Measurements from ENCODE around the gene DTD1. TPM values are rescaled to one million over a fixed set of nuclear protein-coding genes. Genes with fewer than 3 reads are reported as not detected.

The DTD1 gene
- total and polyA plus RNA-seq, 2 of the 13 experiments (the other 11 are each of a cell fraction or from before 2014, with no cell fraction given), result 41.2 to 79.3 TPM

DNA sequence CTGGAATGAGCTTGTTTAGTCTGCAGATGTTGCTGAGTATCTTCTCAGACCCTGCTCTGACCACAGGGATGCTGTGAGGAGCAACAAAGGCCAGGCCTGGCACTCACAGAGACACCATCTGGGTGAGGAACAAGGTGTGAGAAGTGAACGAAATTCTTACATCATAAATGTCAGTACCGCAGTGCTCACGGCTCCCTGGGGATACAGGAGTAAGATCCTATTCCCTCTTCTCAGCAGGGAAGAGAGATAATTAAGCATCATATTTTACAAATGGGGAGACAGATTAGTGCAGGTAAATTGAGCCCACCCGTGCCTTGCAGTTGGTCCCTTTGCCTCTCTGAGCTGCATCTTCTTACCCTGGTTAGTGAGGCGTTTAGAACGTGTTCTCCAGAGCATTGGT, 106.2 kb downstream of the DTD1 start:
- intact Hi-C loops (cut with micrococcal nuclease; ENCODE audit: unreplicated experiment), result no loop called here
- no peak for ATAC-seq
- no peaks in the 10 kb centered on the region for H3K9me3 ChIP-seq (ENCODE audit: low read length)
- no peak overlapping the region for H2AFZ ChIP-seq (ENCODE audit: low read length)
- H3K4me3 ChIP-seq (replicated peaks in 1 of 3; ENCODE audit: insufficient read depth in 1 of 3, low read depth in 2 of 3, low read length in 3 of 3), result no peak overlapping the region
- no peak overlapping the region for H3K4me2 ChIP-seq (ENCODE audit: low read depth, low read length)
- H3K27me3 ChIP-seq (ENCODE audit: control insufficient read depth in 1 of 2, insufficient read depth in 2 of 2, low read length in 2 of 2), result no peaks in the 10 kb centered on the region
- 91% methylated on average over 6 of the region's 6 CpGs for WGBS (ENCODE audit: low lambda C conversion rate)
- no peak overlapping the region for H3K27ac ChIP-seq (ENCODE audit: extremely low read length, insufficient read depth, low read length)
- H3K79me2 ChIP-seq (ENCODE audit: insufficient read depth, low read length), result no peaks in the 10 kb centered on the region
- no peak for DNase-seq (ENCODE audit: low spot score)
- CTCF ChIA-PET (ENCODE audit: low intra/inter-chr PET ratio, low total read pairs), result no interaction called here
- POLR2A ChIA-PET, result no interaction called here
- H3K36me3 ChIP-seq (replicated peaks in 1 of 2; ENCODE audit: control insufficient read depth in 1 of 2, insufficient read depth in 2 of 2, low read length in 2 of 2), result no peaks in the 10 kb centered on the region
- BruUV-seq (replicated peaks), result no TSS peak
- no peaks in the 10 kb centered on the region for H3K4me1 ChIP-seq (ENCODE audit: insufficient read depth, low read length)
- no peak overlapping the region for H3K9ac ChIP-seq (ENCODE audit: insufficient read depth, low read depth, low read length)
- H4K20me1 ChIP-seq (ENCODE audit: insufficient read depth, low read length), result no peaks in the 10 kb centered on the region
- in situ Hi-C loops (cut with HindIII; ENCODE audit: extremely low pct_ligation_motif_present, low pct_unique_long_range_greater_than_20kb), result no loop called here
- no peak for FAIRE-seq
- TF ChIP-seq ZNF44 (CRISPR knock-in tag; IDR thresholded peaks at IDR 0.05), result no peak
- TF ChIP-seq GABPA (IDR thresholded peaks at IDR 0.05; ENCODE audit: low read depth, low read length), result no peak
- TF ChIP-seq GABPA (CRISPR knock-in tag; IDR thresholded peaks at IDR 0.05; ENCODE audit: low read depth), result no peak
- TF ChIP-seq, protein P1, sequence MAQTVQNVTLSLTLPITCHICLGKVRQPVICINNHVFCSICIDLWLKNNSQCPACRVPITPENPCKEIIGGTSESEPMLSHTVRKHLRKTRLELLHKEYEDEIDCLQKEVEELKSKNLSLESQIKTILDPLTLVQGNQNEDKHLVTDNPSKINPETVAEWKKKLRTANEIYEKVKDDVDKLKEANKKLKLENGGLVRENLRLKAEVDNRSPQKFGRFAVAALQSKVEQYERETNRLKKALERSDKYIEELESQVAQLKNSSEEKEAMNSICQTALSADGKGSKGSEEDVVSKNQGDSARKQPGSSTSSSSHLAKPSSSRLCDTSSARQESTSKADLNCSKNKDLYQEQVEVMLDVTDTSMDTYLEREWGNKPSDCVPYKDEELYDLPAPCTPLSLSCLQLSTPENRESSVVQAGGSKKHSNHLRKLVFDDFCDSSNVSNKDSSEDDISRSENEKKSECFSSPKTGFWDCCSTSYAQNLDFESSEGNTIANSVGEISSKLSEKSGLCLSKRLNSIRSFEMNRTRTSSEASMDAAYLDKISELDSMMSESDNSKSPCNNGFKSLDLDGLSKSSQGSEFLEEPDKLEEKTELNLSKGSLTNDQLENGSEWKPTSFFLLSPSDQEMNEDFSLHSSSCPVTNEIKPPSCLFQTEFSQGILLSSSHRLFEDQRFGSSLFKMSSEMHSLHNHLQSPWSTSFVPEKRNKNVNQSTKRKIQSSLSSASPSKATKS (CRISPR knock-in tag; IDR thresholded peaks at IDR 0.05), result no peak
- TF ChIP-seq KDM3A (CRISPR knock-in tag; IDR thresholded peaks at IDR 0.05; ENCODE audit: low read depth), result no peak
- TF ChIP-seq GTF2F1 (IDR thresholded peaks at IDR 0.05; ENCODE audit: low read length), result no peak
- no peak for TF ChIP-seq SOX6 (IDR thresholded peaks at IDR 0.05)
- no peak for TF ChIP-seq SOX6 (CRISPR knock-in tag; IDR thresholded peaks at IDR 0.05)
- no peak for TF ChIP-seq ZNF331 (CRISPR knock-in tag; IDR thresholded peaks at IDR 0.05)
- TF ChIP-seq SP4 (CRISPR knock-in tag; IDR thresholded peaks at IDR 0.05), result no peak
- no peak for TF ChIP-seq FOSL2 (CRISPR knock-in tag; IDR thresholded peaks at IDR 0.05)
- no peak for TF ChIP-seq ZNF180 (CRISPR knock-in tag; IDR thresholded peaks at IDR 0.05; ENCODE audit: borderline replicate concordance, low read depth)
- no peak for TF ChIP-seq TBX3 (IDR thresholded peaks at IDR 0.05; ENCODE audit: borderline replicate concordance)
- TF ChIP-seq ZBTB10 (CRISPR knock-in tag; IDR thresholded peaks at IDR 0.05; ENCODE audit: borderline replicate concordance), result no peak
- TF ChIP-seq, protein P2, sequence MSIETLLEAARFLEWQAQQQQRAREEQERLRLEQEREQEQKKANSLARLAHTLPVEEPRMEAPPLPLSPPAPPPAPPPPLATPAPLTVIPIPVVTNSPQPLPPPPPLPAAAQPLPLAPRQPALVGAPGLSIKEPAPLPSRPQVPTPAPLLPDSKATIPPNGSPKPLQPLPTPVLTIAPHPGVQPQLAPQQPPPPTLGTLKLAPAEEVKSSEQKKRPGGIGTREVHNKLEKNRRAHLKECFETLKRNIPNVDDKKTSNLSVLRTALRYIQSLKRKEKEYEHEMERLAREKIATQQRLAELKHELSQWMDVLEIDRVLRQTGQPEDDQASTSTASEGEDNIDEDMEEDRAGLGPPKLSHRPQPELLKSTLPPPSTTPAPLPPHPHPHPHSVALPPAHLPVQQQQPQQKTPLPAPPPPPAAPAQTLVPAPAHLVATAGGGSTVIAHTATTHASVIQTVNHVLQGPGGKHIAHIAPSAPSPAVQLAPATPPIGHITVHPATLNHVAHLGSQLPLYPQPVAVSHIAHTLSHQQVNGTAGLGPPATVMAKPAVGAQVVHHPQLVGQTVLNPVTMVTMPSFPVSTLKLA (IDR thresholded peaks at IDR 0.05), result no peak
- TF ChIP-seq, protein P3, sequence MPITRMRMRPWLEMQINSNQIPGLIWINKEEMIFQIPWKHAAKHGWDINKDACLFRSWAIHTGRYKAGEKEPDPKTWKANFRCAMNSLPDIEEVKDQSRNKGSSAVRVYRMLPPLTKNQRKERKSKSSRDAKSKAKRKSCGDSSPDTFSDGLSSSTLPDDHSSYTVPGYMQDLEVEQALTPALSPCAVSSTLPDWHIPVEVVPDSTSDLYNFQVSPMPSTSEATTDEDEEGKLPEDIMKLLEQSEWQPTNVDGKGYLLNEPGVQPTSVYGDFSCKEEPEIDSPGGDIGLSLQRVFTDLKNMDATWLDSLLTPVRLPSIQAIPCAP (CRISPR knock-in tag; IDR thresholded peaks at IDR 0.05; ENCODE audit: low read depth), result no peak
- TF ChIP-seq ZNF704 (CRISPR knock-in tag; IDR thresholded peaks at IDR 0.05; ENCODE audit: borderline replicate concordance), result no peak
- TF ChIP-seq ZNF382 (CRISPR knock-in tag; IDR thresholded peaks at IDR 0.05; ENCODE audit: borderline replicate concordance), result no peak
- TF ChIP-seq ZSCAN20 (CRISPR knock-in tag; IDR thresholded peaks at IDR 0.05; ENCODE audit: borderline replicate concordance), result no peak
